HG02571 (cell line): ENCODE measurements around the gene MCF2L.
"Not testable (repeated sequence)": the region's sequence is repeated elsewhere in the genome, so short reads cannot be mapped to it uniquely, and the experiment has no call there.

Experiments used
- ATAC-seq: cut with Tn5 transposase; IDR thresholded peaks from one replicate; pipeline ENCODE4 v1.9.1; 2021; ENCODE audit warnings: mild to moderate bottlenecking, moderate library complexity; ENCODE audit not compliant: unreplicated experiment

MCF2L gene, protein sequence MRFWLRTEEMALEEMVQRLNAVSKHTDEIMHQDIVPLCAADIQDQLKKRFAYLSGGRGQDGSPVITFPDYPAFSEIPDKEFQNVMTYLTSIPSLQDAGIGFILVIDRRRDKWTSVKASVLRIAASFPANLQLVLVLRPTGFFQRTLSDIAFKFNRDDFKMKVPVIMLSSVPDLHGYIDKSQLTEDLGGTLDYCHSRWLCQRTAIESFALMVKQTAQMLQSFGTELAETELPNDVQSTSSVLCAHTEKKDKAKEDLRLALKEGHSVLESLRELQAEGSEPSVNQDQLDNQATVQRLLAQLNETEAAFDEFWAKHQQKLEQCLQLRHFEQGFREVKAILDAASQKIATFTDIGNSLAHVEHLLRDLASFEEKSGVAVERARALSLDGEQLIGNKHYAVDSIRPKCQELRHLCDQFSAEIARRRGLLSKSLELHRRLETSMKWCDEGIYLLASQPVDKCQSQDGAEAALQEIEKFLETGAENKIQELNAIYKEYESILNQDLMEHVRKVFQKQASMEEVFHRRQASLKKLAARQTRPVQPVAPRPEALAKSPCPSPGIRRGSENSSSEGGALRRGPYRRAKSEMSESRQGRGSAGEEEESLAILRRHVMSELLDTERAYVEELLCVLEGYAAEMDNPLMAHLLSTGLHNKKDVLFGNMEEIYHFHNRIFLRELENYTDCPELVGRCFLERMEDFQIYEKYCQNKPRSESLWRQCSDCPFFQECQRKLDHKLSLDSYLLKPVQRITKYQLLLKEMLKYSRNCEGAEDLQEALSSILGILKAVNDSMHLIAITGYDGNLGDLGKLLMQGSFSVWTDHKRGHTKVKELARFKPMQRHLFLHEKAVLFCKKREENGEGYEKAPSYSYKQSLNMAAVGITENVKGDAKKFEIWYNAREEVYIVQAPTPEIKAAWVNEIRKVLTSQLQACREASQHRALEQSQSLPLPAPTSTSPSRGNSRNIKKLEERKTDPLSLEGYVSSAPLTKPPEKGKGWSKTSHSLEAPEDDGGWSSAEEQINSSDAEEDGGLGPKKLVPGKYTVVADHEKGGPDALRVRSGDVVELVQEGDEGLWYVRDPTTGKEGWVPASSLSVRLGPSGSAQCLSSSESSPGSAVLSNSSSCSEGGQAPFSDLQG

DNA sequence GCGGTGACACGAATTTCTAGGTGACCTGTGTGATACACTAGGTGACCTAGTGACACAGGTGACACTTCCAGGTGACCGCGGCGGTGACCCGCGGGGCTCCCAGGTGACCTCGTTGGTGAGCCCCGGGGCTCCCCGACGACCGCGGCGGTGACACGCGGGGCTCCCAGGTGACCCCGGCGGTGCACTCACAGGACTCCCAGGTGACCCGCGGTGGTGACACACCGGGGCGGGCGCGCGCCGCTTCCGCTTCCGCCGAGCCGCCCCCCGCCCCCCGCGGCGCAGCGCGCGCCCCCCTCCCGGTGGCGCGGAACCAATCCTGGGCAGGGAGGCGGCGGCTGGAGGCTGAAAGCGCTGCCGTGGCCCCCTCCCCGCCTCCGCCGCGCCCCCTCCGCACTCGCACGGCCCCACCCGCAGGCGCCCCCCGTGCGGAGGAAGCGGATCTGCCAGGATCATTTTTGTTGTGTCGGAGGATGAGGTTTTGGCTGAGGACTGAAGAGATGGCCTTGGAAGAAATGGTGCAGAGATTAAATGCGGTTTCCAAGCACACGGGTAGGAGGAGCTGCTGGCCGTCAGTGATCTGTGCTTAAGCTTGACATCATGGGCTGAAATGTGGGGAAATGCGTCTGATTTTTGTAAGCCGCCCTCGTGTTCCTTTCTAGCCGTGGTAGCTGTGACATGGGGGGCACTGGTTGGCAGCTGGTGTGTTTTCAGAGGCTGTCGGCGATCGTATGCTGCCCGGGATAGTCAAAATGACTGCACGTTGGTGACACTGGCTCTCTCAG, at the start of gene MCF2L:
Gene MCF2L (plus strand): TSS at position 305 of the 782 bp plus-strand sequence. CDS start 166 bp downstream, at position 471.
- ATAC-seq: no peak

DNA sequence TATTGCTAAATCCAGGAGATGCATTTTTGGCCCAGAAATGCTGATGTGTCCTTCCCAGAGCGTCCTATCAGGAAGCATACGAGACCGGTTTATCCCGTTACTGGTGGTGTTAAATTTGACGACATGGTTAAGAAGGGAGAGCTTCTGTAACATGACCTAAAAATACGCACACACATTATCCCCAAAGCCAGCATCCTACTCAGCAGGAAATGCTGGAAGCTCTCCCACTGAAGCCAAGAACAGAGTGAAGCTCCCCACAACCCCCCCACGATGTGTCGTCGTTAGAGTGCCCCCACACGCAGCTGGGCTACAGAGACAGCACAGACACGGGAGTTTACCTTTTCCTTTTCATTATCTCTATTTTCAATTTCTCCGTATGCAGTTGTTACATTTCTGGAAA, 45.1 kb upstream of the MCF2L start:
- ATAC-seq: no peak

DNA sequence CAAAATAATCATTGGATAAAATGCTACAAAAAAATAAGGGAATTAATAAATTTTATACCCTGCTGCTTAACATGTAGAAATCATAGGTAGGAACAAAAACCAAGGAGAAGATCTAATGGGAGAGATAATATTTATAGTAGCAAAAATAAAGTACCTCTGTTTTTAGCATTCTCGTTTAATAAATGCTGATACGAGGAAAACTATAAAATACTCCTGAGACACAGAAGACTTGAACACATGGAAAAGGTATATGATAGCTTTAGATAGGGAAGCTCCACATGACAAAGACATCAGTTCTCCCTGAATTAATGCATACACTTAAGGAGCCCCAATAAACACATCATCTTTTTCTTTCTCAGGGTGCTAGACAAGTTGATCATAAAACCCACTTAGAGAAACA, 44.6 kb upstream of the MCF2L start:
- ATAC-seq: no peak

DNA sequence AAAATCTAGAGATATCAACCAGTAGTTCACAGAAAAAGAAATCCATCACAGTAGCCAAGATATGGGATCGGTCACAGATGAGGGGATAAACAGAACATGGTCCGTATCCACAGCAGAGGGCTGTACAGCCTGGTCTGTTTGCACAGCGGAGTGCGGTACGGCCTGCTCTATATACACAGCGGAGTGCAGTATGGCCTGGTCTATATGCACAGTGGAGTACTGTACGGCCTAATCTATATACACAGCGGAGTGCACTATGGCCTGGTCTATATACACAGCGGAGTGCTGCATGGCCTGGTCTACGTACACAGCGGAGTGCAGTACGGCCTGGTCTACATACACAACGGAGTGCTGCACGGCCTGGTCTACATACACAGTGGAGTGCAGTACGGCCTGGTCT, 43.0 kb upstream of the MCF2L start:
- ATAC-seq: no peak

DNA sequence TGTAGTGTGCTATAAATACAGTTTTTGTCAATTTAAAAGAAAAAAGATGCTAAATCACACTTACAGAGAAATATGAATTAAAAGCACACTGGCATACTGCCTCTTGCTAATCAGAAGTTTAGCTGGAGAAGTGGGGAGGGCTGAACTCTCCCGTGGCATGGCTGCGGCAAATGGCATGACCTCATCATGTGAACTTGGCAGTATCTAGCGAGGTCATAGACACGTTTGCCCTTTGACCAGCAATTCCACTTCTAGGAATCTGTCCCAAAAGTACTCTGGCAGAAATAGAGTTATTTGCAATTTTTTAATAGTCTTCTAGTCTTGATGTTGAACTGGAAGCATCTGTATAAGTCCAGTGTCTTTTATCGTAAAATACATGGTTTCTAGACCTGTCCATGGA, 42.0 kb upstream of the MCF2L start:
- no peak for ATAC-seq

DNA sequence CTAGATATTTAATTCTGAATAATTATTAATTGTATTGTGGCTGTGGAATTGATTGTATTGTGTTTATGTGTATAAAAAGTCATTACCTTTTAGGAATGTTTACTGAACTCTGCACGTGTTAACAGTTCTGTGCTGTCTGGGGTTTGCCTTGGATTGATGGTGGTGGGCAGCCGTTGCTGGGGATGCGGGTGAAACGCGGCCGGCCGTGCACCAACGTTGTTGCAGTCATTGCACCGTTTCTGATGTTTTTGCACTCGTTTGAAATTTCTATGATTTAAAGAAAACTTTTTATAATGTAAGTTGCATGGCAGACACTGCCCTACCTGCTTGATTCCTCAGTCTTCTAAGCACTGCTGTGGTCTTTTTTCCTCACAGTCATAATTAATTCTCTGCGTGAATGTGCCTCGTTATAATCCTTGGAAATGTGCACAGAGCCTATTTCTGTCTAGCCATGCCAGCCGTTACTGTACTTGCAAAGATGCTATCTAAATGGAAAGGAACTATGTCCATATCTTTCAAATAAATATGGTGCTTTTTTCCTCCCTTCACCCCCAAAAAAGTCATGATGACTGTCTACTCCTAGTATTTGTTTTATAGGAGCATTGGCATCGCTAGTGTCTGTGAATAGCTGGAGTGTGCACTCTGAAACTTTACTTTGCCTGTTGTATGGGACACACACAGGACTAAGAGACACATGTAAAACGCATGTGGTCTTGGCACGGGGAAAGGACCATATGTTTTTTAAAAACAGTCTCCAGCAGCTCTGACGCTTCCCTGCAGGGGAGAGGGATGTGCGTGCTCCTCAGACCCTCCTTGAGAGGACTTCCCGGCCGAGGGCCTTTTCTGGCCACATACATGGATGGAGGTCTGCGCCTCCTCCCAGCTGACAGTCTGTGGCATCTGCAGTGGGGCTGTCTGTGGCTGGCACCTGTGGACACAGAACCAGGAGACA, 40.7 kb upstream of the MCF2L start:
- no peak for ATAC-seq

DNA sequence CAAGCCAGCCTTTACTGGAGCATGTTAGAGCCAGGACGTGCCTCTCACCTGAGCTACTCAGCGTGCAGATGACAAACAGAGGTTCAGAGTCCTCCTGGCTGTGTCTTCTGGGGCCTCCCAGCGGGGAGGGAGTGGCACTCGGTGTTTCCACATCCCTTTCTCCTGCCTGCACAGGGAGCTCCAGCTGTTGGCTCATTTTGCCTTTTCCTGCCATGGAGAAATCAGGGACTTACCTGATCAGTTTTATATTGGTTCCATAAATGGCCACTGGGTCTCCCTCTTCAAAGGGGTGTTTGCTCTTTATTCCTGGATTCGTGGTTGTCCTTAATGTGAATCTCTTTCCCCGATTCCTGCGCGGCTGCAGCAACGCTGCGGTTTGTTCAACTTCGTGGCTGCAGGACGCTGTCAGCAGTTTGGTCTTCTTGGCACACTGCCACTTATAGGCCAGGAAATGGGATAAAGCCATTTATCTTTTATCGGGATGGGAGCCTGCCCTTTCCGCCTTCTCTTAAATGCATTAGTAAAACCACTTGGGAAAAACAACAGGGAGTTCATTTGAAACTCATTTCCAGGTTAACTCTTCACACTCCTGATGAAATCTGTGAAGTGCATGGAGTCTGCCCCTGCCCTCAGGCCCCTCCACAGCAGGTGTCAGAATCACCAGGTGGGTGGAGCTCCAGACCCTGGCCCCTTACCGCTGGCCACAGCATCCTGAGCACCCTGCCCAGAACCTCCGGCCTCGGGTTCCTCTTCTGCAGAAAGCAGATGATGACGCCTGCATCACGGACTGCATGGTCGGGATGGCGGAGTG, 39.8 kb upstream of the MCF2L start:
- ATAC-seq: no peak

DNA sequence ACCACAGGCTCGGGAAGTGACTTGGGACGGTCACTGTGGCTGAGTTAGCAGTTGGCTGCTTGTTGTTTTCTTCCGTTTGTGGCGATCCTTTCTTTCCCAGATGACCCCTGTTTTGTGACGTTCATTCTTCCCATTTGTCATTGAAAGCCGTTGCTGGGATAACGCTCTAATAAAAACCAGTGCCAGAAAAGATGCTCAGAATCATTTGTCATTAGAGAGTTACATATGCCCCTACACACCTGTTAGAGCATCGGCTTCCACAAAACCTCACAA, 39.3 kb upstream of the MCF2L start:
- ATAC-seq: no peak

DNA sequence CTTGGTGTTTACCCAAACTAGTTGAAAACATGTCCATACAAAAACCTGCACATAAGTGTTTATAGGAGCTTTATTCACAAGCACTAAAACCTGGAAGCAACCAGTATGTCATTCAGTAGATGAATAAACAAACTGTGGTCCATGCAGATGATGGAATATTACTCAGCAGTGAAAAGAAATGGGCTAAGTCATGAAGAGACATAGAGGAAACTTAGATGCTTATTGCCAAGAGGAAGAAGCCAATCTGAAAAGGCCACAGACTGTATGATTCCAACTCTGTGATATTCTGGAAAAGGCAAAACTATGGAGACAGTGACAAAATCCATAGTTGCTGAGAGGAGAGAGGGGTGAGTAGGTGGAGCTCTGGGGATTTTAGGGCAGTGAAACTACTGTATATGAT, 38.8 kb upstream of the MCF2L start:
- ATAC-seq: no peak

DNA sequence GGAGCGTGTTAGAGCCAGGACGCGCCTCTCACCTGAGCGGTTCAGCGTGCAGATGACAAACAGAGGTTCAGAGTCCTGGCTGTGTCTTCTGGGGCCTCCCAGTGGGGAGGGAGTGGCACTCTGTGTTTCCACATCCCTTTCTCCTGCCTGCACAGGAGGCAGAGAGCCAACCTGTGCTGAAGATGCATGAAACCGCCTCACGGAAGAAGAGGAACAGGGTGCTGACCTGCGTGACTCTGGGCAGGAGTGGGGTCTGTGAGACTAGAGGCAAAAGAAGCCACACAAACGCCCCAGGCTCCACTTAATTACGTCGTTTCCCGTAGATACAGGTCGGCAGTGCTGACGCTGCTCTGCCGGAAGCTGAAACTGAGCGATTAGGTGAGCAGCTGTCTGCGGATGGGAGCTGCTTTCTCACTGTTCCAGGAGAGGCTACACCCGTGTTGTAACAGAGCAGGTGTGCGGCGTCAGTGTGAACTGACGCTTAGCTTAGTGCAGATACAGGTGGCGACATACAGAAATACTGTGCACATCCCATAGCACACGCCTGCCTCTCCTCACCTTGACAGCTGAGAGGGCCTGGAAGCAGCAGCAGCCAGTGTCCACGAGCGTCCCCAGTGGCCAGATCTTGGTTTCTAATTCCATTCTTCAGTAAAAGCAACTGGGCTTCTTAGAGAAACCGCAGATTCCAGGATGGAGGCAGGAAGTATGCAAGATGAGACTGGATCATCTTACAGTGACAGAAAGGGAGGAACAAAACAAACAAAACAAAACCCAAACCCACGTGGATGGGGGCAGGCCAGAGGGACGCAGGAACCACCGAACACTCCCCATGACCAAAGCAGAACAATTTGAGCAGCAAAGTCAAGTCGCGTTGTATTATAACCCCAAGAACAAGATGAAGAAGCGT, 37.7 kb upstream of the MCF2L start:
- no peak for ATAC-seq

DNA sequence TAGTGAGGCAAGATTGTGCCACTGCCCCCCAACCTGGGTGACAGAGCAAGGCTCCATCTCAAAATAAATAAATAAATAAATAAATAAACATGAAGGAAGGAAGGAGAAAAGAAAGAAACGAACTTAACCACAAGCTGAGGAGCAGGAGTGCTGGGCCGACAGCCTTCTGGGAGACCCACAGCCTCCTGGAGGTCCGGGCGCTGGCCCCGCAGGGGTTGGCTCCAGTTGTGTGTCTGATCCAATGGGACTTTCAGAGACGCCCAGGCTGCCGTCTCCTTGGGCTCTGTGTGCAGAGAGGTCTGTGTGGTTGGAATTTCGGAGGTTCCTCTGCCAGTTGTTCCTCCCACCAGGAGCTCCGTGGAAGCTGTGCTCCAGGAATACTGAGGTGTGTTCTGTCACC, 36.0 kb upstream of the MCF2L start:
- ATAC-seq: no peak

DNA sequence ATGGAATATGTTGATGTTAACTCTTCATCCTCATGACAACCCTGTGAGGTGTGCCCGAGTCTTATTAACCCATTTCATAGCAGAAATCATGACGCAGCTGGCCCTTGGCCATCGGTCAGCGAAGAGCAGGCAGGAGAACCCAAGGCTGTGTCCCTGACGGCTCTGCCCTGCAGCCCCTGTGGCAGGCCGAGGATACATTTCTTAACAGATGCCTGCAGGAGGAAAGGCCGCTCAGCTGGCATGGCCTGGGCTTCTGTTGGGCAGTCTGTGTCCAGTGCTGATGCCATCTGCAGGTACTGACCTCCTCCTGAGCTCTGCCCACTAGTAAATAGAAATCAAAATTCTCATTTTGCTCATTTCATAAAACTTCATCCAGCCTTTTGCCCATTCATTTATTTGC, 35.4 kb upstream of the MCF2L start:
- ATAC-seq: no peak

DNA sequence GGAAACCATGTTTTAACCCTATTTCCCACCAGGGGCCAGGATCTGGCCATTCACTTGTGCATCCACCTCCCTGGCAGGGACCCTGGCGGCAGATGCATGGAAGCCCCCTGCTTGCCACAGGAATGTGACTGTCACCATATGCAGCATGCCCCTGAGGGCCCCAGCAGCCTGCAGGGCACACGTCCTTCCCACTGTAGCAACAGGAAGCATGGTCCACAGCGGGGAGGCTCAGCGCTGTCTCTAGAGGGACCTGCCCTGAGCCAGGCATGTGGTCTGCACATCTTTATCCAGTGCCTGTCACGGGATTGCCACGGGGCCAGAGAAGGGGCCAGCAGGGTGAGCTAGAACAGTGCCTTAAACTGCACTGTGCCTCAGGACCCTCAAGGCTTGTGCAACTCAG, 34.9 kb upstream of the MCF2L start:
- ATAC-seq: no peak

DNA sequence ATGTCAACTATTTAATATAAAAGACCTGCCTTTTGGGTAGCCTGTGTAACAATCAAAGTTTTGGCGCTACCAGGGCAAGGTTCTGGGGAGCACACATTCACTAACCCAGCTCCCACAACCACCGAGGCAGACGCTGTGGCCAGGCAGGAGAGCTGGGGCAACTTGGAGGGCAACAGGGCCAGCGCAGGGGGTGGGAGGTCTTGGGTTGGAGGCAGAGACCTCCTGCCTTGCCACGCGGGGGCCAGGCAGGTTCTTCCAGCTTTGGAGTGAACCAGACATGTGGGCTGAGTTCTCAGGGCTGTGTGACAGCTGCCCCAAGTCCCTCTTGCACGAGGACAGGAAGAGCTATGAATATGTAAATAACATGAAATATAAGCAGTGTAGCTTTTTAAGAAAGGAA, 30.3 kb upstream of the MCF2L start:
- no peak for ATAC-seq

DNA sequence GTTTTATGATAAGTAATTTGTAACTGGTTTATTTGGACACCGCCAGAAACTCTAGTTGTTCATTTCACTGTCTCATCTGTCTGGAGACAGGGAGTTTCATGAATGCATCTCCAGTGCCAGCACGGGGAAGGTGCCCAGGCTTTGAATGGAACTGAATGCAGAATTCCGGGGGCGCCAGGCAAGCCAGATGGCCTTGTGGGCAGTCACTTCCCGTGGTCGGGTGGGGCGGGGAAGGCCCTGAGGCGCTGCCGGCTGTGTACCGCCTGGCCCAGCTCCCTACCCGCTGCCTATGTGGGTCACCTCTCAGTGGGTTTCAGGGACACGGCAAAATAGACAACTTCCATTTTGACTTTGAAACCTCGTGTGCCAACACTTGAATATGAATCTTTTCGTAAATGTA, 28.8 kb upstream of the MCF2L start:
- no peak for ATAC-seq

DNA sequence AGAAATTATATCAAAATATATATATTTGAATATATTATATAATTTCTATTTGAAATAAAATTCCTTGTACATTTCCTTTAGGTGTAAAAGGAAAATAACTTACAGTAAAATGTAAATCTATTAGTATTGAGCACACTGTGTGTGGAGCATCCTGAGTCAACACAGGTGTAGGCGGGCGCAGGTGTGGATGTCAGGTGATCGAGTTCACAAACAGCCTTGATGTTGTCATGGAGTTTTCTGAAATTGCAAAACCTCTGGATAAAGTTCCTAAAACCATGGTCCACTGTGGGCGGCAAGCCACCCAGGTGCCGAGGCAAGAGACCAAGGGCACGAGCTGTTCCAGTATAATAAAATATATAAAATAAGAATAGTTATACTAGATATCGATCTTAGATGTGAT, 27.7 kb upstream of the MCF2L start:
- no peak for ATAC-seq

DNA sequence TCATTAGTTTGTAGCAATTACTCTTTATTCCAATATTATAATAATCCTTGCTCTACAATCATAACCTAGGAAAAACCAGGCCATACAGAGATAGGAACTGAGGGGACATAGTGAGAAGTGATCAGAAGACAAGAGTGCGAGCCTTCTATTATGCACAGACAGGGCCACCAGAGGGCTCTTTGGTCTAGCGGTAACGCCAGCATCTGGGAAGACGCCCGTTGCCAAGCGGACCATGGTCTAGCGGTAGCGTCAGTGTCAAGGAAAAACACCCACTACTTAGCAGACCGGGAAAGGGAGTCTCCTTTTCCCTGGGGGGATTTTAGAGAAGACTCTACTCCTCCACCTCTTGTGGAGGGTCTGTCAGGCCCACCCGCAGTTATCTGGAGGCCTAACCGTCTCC, 27.2 kb upstream of the MCF2L start:
- ATAC-seq: not testable (repeated sequence)

DNA sequence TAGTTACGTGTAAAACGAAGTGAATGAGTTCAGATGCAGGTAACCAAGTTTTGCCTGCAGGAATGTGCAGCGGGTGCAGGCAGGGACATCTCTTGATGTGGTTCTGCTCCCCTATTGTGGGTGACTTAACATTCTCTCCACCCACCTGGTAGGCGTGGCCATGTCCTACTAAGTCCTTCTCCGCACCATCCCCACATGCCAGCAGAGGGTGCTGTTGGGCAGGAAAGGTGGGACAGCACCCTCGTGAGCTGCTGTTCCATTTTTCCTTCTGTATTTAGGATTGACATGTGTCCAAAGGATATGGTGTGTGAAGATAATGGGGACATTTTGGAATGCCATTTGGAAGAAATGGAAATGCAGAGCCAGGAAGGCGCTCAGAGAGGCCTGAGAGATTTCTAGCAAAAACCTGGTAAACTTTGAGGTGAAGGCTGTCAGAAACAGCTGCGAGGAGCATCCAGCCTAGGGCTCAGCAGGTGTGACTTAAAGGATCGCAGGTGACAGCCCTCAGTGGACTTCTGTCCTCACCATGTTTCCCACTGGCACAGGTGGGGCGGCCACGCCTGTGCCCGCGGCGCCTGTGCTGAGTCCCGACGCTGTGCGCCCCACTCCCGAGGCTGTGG, 26.2 kb upstream of the MCF2L start:
- ATAC-seq: peak; percentile 93
